Measurements from ENCODE around the gene PROX1. TPM values are rescaled to one million over a fixed set of nuclear protein-coding genes. Genes with fewer than 3 reads are reported as not detected.

PROX1 gene
- total and polyA plus RNA-seq, 2 experiments from 2014 or later, result 4.8 to 15.7 TPM

- H3K9me3 ChIP-seq (ENCODE audit: low read depth), result no peaks in the 10 kb centered on the region
- DNase-seq (ENCODE audit: low spot score), result no peak
Observed at GRCh38 chr1:213968146-213968825, 19.5 kb upstream of the PROX1 start.

GRCh38 chr1:213969958-213970555, 17.7 kb upstream of the PROX1 start:
- Histone ChIP-seq H3K79me2 (no peaks in the 10 kb centered on the region), H3K4me3 (no peak overlapping the region), H4K20me1 (ENCODE audit: insufficient read depth, poor library complexity, severe bottlenecking) (no peaks in the 10 kb centered on the region), H3K9me2 (replicated peaks; ENCODE audit: insufficient read depth) (no peaks in the 10 kb centered on the region), H2AFZ (no peak overlapping the region), H3K4me2 (no peak overlapping the region), H3K36me3 (replicated peaks; ENCODE audit: insufficient read depth, low read depth) (no peaks in the 10 kb centered on the region), H3K27me3 (no peaks in the 10 kb centered on the region), H3K9me3 (ENCODE audit: low read depth) (no peaks in the 10 kb centered on the region), H3K27ac (no peak overlapping the region), H3K4me1 (ENCODE audit: insufficient read depth) (no peaks in the 10 kb centered on the region)
- TF ChIP-seq EZH2phosphoT487 (IDR thresholded peaks at IDR 0.05; ENCODE audit: low read depth, severe bottlenecking, unreplicated experiment) (no peak), CTCF (IDR thresholded peaks at IDR 0.05; ENCODE audit: poor library complexity) (no peak), EZH2 (IDR thresholded peaks at IDR 0.05; ENCODE audit: borderline replicate concordance) (no peak)
- 63% methylated on average over 2 of the region's 2 CpGs for WGBS (ENCODE audit: low lambda C conversion rate, missing lambda C conversion rate)
- no peak for DNase-seq (ENCODE audit: low spot score)

More at GRCh38 chr1:213968146-213968825, 19.5 kb upstream of the PROX1 start:
- H3K27ac ChIP-seq, result no peak overlapping the region
- H2AFZ ChIP-seq, result no peak overlapping the region
- H3K4me2 ChIP-seq, result no peak overlapping the region
- no peaks in the 10 kb centered on the region for H3K79me2 ChIP-seq
- H3K4me3 ChIP-seq, result no peak overlapping the region
- no peak for TF ChIP-seq EZH2phosphoT487 (IDR thresholded peaks at IDR 0.05; ENCODE audit: low read depth, severe bottlenecking, unreplicated experiment)
- TF ChIP-seq CTCF (IDR thresholded peaks at IDR 0.05; ENCODE audit: poor library complexity), result no peak
- no peak for TF ChIP-seq EZH2 (IDR thresholded peaks at IDR 0.05; ENCODE audit: borderline replicate concordance)
- no peaks in the 10 kb centered on the region for H3K27me3 ChIP-seq
- H4K20me1 ChIP-seq (ENCODE audit: insufficient read depth, poor library complexity, severe bottlenecking), result no peaks in the 10 kb centered on the region
- H3K9me2 ChIP-seq (replicated peaks; ENCODE audit: insufficient read depth), result no peaks in the 10 kb centered on the region
- no peaks in the 10 kb centered on the region for H3K4me1 ChIP-seq (ENCODE audit: insufficient read depth)
- 80% methylated on average over 4 of the region's 4 CpGs for WGBS (ENCODE audit: low lambda C conversion rate, missing lambda C conversion rate)
- no peaks in the 10 kb centered on the region for H3K36me3 ChIP-seq (replicated peaks; ENCODE audit: insufficient read depth, low read depth)

GRCh38 chr1:213972141-213972540, 15.6 kb upstream of the PROX1 start:
- H3K27me3 ChIP-seq, result no peaks in the 10 kb centered on the region
- no peak overlapping the region for H3K27ac ChIP-seq
- no peak overlapping the region for H3K4me2 ChIP-seq
- WGBS (ENCODE audit: low lambda C conversion rate, missing lambda C conversion rate), result 62% methylated on average over 2 of the region's 2 CpGs
- TF ChIP-seq EZH2phosphoT487 (IDR thresholded peaks at IDR 0.05; ENCODE audit: low read depth, severe bottlenecking, unreplicated experiment) (no peak), CTCF (IDR thresholded peaks at IDR 0.05; ENCODE audit: poor library complexity) (no peak), EZH2 (IDR thresholded peaks at IDR 0.05; ENCODE audit: borderline replicate concordance) (no peak)
- H3K36me3 ChIP-seq (replicated peaks; ENCODE audit: insufficient read depth, low read depth), result no peaks in the 10 kb centered on the region
- no peak for DNase-seq (ENCODE audit: low spot score)
- H2AFZ ChIP-seq, result no peak overlapping the region
- no peaks in the 10 kb centered on the region for H3K9me2 ChIP-seq (replicated peaks; ENCODE audit: insufficient read depth)
- no peaks in the 10 kb centered on the region for H4K20me1 ChIP-seq (ENCODE audit: insufficient read depth, poor library complexity, severe bottlenecking)
- H3K9me3 ChIP-seq (ENCODE audit: low read depth), result no peaks in the 10 kb centered on the region
- H3K4me1 ChIP-seq (ENCODE audit: insufficient read depth), result peaks cover 7% of the 10 kb centered on the region
- H3K79me2 ChIP-seq, result no peaks in the 10 kb centered on the region
- H3K4me3 ChIP-seq, result no peak overlapping the region
